Prostate gland (tissue), 2 donors: ENCODE results near the gene KSR2.

Experiments used
- CTCF ChIP-seq, 4 experiments: fragments of 200-600 bp in 2 of 4; fragments of 450-650 bp in 2 of 4; sonication (generic) in 2 of 4; IDR thresholded peaks; 1 replicate in 3 of 4; 2 replicates in 1 of 4; pipeline ENCODE4 v1.5.1; 2016 to 2019; ENCODE audit warnings: antibody characterized with exemption in 4 of 4, mild to moderate bottlenecking in 2 of 4, moderate library complexity in 2 of 4
- POLR2A ChIP-seq: fragments of 450-650 bp; IDR thresholded peaks from one replicate; pipeline ENCODE4 v1.6.1; 2016; ENCODE audit warnings: antibody characterized with exemption, mild to moderate bottlenecking

GRCh38 chr12:117908411-117908810, 60.4 kb downstream of the KSR2 start:
- no peak for TF ChIP-seq CTCF (IDR thresholded peaks at IDR 0.05)
- no peak for TF ChIP-seq POLR2A
